Esophagus muscularis mucosa (tissue), 3 donors: ENCODE measurements around the gene KASH5.

Experiments
- POLR2AphosphoS5 ChIP-seq, 2 donors: sonication (generic); formaldehyde crosslinking; IDR thresholded peaks; one replicate each; pipeline ENCODE4 v1.6.1; 2017; ENCODE audit warnings: antibody characterized with exemption in 2 of 2
- TF ChIP-seq, protein P1 (sequence below), 3 experiments: fragments of 200-600 bp in 2 of 3; fragments of 450-650 bp in 1 of 3; sonication (generic) in 2 of 3; IDR thresholded peaks; one replicate each; pipeline ENCODE4 v1.5.1; 2017 to 2019; ENCODE audit warnings: antibody characterized with exemption in 3 of 3, mild to moderate bottlenecking in 2 of 3, moderate library complexity in 1 of 3

DNA sequence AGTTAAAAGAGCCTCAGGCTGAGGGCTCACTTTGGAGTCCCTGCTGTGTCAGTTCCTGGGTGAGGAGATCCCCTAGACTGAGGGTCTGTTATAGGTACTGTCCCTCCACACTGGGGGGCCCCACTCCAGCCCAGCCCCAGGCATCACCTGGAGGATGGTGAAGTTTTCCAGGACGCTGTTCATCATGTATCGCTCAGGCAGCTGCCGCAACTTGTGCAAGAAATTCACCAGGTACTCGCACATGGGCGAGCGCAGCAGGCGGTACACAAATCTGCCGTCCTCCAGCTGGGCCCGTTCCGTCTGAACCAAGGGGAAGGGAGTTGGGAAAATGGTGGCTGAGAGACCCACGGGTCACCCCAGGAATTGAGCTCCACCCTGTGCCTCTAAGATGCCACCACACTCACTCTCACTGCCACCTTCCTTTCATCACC lies 45.7 kb upstream of the KASH5 start:
- TF ChIP-seq, protein P1, sequence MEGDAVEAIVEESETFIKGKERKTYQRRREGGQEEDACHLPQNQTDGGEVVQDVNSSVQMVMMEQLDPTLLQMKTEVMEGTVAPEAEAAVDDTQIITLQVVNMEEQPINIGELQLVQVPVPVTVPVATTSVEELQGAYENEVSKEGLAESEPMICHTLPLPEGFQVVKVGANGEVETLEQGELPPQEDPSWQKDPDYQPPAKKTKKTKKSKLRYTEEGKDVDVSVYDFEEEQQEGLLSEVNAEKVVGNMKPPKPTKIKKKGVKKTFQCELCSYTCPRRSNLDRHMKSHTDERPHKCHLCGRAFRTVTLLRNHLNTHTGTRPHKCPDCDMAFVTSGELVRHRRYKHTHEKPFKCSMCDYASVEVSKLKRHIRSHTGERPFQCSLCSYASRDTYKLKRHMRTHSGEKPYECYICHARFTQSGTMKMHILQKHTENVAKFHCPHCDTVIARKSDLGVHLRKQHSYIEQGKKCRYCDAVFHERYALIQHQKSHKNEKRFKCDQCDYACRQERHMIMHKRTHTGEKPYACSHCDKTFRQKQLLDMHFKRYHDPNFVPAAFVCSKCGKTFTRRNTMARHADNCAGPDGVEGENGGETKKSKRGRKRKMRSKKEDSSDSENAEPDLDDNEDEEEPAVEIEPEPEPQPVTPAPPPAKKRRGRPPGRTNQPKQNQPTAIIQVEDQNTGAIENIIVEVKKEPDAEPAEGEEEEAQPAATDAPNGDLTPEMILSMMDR (IDR thresholded peaks at IDR 0.05): no peak
- no peak for TF ChIP-seq POLR2AphosphoS5 (IDR thresholded peaks at IDR 0.05)
